Measurements from ENCODE around the gene SEC31B.

- TF ChIP-seq CTCF (conservative IDR thresholded peaks at IDR 0.05 in 1 of 2, IDR thresholded peaks at IDR 0.05 in 1 of 2; ENCODE audit: extremely low read depth in 1 of 2, insufficient read depth in 1 of 2, low read depth in 1 of 2, low read length in 2 of 2) (no peak), EZH2 (IDR thresholded peaks at IDR 0.05; ENCODE audit: borderline replicate concordance, low read length) (no peak)
Measured at GRCh38 chr10:100477970-100478369, 41.7 kb downstream of the SEC31B start.

Data from mammary epithelial cell (primary cell).